Measurements from ENCODE around the gene CAPN7.

CAPN7 gene

GRCh38 chr3:15258720-15259119, 52.7 kb downstream of the CAPN7 start:
- H3K4me3 ChIP-seq (replicated peaks in 1 of 2; ENCODE audit: low read depth in 2 of 2, low read length in 2 of 2) = no peak overlapping the region
- TF ChIP-seq, protein P1, sequence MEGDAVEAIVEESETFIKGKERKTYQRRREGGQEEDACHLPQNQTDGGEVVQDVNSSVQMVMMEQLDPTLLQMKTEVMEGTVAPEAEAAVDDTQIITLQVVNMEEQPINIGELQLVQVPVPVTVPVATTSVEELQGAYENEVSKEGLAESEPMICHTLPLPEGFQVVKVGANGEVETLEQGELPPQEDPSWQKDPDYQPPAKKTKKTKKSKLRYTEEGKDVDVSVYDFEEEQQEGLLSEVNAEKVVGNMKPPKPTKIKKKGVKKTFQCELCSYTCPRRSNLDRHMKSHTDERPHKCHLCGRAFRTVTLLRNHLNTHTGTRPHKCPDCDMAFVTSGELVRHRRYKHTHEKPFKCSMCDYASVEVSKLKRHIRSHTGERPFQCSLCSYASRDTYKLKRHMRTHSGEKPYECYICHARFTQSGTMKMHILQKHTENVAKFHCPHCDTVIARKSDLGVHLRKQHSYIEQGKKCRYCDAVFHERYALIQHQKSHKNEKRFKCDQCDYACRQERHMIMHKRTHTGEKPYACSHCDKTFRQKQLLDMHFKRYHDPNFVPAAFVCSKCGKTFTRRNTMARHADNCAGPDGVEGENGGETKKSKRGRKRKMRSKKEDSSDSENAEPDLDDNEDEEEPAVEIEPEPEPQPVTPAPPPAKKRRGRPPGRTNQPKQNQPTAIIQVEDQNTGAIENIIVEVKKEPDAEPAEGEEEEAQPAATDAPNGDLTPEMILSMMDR (IDR thresholded peaks at IDR 0.05; ENCODE audit: low read depth, low read length) = no peak

GRCh38 chr3:15260531-15260930, 54.5 kb downstream of the CAPN7 start:
- H3K4me3 ChIP-seq (replicated peaks in 1 of 2; ENCODE audit: low read depth in 2 of 2, low read length in 2 of 2) = no peak overlapping the region
- TF ChIP-seq, protein P1 (IDR thresholded peaks at IDR 0.05; ENCODE audit: low read depth, low read length) = no peak
- no peak for DNase-seq (ENCODE audit: low read depth in 2 of 2)

More at GRCh38 chr3:15258720-15259119, 52.7 kb downstream of the CAPN7 start:
- DNase-seq (ENCODE audit: low read depth in 2 of 2) = no peak

GRCh38 chr3:15261274-15261673, 55.2 kb downstream of the CAPN7 start:
- H3K4me3 ChIP-seq (replicated peaks in 1 of 2; ENCODE audit: low read depth in 2 of 2, low read length in 2 of 2) = no peak overlapping the region
- DNase-seq (ENCODE audit: low read depth in 2 of 2) = no peak
- TF ChIP-seq, protein P1 (IDR thresholded peaks at IDR 0.05; ENCODE audit: low read depth, low read length) = no peak

DNA sequence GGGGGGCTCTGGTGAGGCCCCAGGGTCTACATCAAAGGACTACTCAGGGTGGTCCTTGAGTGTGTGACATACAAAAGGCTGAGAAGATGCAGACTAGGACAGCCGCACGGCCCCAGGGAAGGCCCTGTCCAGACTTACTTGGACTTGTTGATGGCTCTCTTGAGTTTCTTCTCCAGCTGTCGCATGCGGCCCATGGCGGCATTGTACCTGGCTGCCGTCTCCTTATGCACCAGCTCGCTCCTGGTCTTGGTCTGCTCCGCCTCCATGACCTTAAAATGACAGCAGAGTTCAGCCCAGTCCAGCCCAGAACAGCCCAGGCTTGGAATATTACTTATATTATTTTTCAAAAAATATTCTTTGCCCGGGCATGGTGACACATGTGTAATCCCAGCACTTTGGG, 56.0 kb downstream of the CAPN7 start:
- DNase-seq (ENCODE audit: low read depth in 2 of 2) = no peak
- TF ChIP-seq, protein P1 (IDR thresholded peaks at IDR 0.05; ENCODE audit: low read depth, low read length) = no peak
- no peak overlapping the region for H3K4me3 ChIP-seq (replicated peaks in 1 of 2; ENCODE audit: low read depth in 2 of 2, low read length in 2 of 2)

- no peak overlapping the region for H3K4me3 ChIP-seq (replicated peaks in 1 of 2; ENCODE audit: low read depth in 2 of 2, low read length in 2 of 2)
- DNase-seq (ENCODE audit: low read depth in 2 of 2) = no peak
- TF ChIP-seq, protein P1 (IDR thresholded peaks at IDR 0.05; ENCODE audit: low read depth, low read length) = no peak
These were observed 57.1 kb downstream of the CAPN7 start for GRCh38 chr3:15263120-15263519.

GRCh38 chr3:15263926-15264325, 57.9 kb downstream of the CAPN7 start:
- TF ChIP-seq, protein P1 (IDR thresholded peaks at IDR 0.05; ENCODE audit: low read depth, low read length) = no peak
- H3K4me3 ChIP-seq (replicated peaks in 1 of 2; ENCODE audit: low read depth in 2 of 2, low read length in 2 of 2) = no peak overlapping the region
- no peak for DNase-seq (ENCODE audit: low read depth in 2 of 2)

DNA sequence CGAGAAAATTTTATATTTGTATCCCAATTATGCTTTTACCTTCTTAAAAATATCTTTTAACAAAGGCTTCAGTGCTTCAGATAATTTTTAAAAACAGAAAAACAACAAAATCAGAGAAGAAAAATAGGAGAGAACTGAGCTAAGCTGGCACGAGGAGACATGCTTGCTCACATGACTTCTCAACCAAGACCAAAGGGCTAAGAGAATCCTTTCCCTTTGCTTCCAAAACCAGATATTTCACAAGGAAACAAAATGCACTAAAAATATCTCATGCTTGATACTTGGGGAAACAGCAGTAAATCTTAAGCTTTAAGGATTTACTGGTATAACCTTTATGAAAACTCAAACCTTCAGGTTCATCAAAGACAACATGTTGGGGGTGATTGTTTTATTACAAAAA, 58.4 kb downstream of the CAPN7 start:
- TF ChIP-seq, protein P1 (IDR thresholded peaks at IDR 0.05; ENCODE audit: low read depth, low read length) = no peak
- DNase-seq (ENCODE audit: low read depth in 2 of 2) = peak in 1 of 2 donors; percentile 17
- H3K4me3 ChIP-seq (replicated peaks in 1 of 2; ENCODE audit: low read depth in 2 of 2, low read length in 2 of 2) = no peak overlapping the region
